A549 (cell line): Measurements from ENCODE around the gene PLPP3. TPM values are rescaled to one million over a fixed set of nuclear protein-coding genes. Genes with fewer than 3 reads are reported as not detected.
A peak's percentile ranks its signal among the peaks of the same experiment; 100 is the strongest.

Source experiments
- ATAC-seq, 2 experiments: fragments of 200-7000 bp in 1 of 2; fragments of >200 bp in 1 of 2; cut with Nextera tagmentation in 1 of 2; cut with Tn5 transposase in 1 of 2; 3 replicates each; pipeline versions ENCODE4 v1.8.0 to v1.9.1; 2018 to 2020; ENCODE audit warnings: mild to moderate bottlenecking in 1 of 2, moderate library complexity in 1 of 2
- CTCF ChIA-PET: fragments of 300-600 bp; sonication (Branson Sonifier 250); formaldehyde crosslinking; extraction: SDS; loops from one replicate; lab custom pipeline; 2021; ENCODE audit warnings: antibody characterized with exemption, inconsistent platforms; lab: Yijun Ruan, JAX
- POLR2A ChIA-PET: fragments of 350-600 bp; formaldehyde crosslinking; extraction: SDS; loops from one replicate; lab custom pipeline; 2021; ENCODE audit warnings: antibody characterized with exemption, inconsistent platforms; lab: Yijun Ruan, JAX
- DNase-seq, 2 experiments: peaks; one replicate each; pipeline versions ENCODE4 v3.0.0 to v3.0.0-alpha.2; 2011 to 2016; ENCODE audit warnings: low read depth in 1 of 2, low spot score in 1 of 2
- FAIRE-seq: peaks from 2 replicates; lab custom pipeline; 2011; peaks lifted over from hg19 to GRCh38; lab: Jason Lieb, UNC
- H3K27ac ChIP-seq, 2 experiments: fragments of >200 bp; sonication (Bioruptor Twin); formaldehyde crosslinking; 3 replicates each; pipeline ENCODE4 v1.5.1; 2016 to 2017
- H3K4me1 ChIP-seq: fragments of >200 bp; sonication (Bioruptor Twin); formaldehyde crosslinking; 3 replicates; pipeline ENCODE4 v1.6.1; 2016
- H3K4me2 ChIP-seq: fragments of >200 bp; sonication (Bioruptor Twin); formaldehyde crosslinking; 3 replicates; pipeline ENCODE4 v1.6.1; 2016
- H3K4me3 ChIP-seq: fragments of >200 bp; sonication (Bioruptor Twin); formaldehyde crosslinking; 3 replicates; pipeline ENCODE4 v1.5.1; 2016
- H3K9me3 ChIP-seq: fragments of >200 bp; sonication (Bioruptor Twin); formaldehyde crosslinking; 3 replicates; pipeline ENCODE4 v1.6.1; 2016
- CEBPB ChIP-seq, 2 experiments: fragments of >200 bp in 1 of 2; sonication (Bioruptor Twin) in 1 of 2; formaldehyde crosslinking in 1 of 2; IDR thresholded peaks; 2 replicates each; pipeline ENCODE4 v1.6.1; 2012 to 2016
- EP300 ChIP-seq, 2 experiments: fragments of >200 bp; sonication (Bioruptor Twin); formaldehyde crosslinking; IDR thresholded peaks; 2 replicates in 1 of 2; 3 replicates in 1 of 2; pipeline ENCODE4 v1.6.1; 2016 to 2017
- FOSL2 ChIP-seq, 2 experiments: fragments of 450-650 bp in 1 of 2; fragments of >200 bp in 1 of 2; sonication (Bioruptor Twin) in 1 of 2; formaldehyde crosslinking; IDR thresholded peaks; 2 replicates each; pipeline versions ENCODE4 v1.5.0 to v1.6.1; 2016 to 2020; ENCODE audit warnings: mild to moderate bottlenecking in 1 of 2, moderate library complexity in 1 of 2
- HOXB5 ChIP-seq: fragments of 250-450 bp; sonication (Bioruptor Pico); IDR thresholded peaks from 2 replicates; pipeline ENCODE4 v1.5.0; 2020; ENCODE audit warnings: mild to moderate bottlenecking, moderate library complexity
- JUN ChIP-seq, 2 experiments: fragments of >200 bp; sonication (Bioruptor Twin); formaldehyde crosslinking; IDR thresholded peaks; 2 replicates in 1 of 2; 3 replicates in 1 of 2; pipeline ENCODE4 v1.6.1; 2016 to 2017
- JUNB ChIP-seq: fragments of >200 bp; sonication (Bioruptor Twin); formaldehyde crosslinking; IDR thresholded peaks from 2 replicates; pipeline ENCODE4 v1.6.1; 2016
- KDM5A ChIP-seq: fragments of 200-600 bp; sonication (generic); IDR thresholded peaks from 2 replicates; pipeline ENCODE4 v1.6.1; 2016; ENCODE audit warnings: antibody characterized with exemption, mild to moderate bottlenecking
- NR3C1 ChIP-seq: fragments of >200 bp; sonication (Bioruptor Twin); formaldehyde crosslinking; IDR thresholded peaks from 3 replicates; pipeline ENCODE4 v1.6.1; 2017
- POLR2A ChIP-seq: IDR thresholded peaks from 2 replicates; pipeline ENCODE4 v1.6.1; 2012; ENCODE audit warnings: mild to moderate bottlenecking, low read length
- RAD21 ChIP-seq, 2 experiments: fragments of >200 bp in 1 of 2; sonication (Bioruptor Twin) in 1 of 2; formaldehyde crosslinking in 1 of 2; IDR thresholded peaks in 1 of 2; conservative IDR thresholded peaks in 1 of 2; 2 replicates in 1 of 2; 3 replicates in 1 of 2; pipeline ENCODE4 v1.6.1; 2012 to 2018; ENCODE audit warnings: inconsistent platforms in 1 of 2
- SMC3 ChIP-seq: fragments of >200 bp; sonication (Bioruptor Twin); formaldehyde crosslinking; IDR thresholded peaks from 3 replicates; pipeline ENCODE4 v1.6.1; 2018; ENCODE audit warnings: inconsistent platforms
- SREBF2 ChIP-seq: fragments of 450-650 bp; IDR thresholded peaks from 2 replicates; pipeline ENCODE4 v1.6.1; 2014; ENCODE audit warnings: mild to moderate bottlenecking, moderate library complexity
- TFCP2L1 ChIP-seq: fragments of 250-450 bp; sonication (Bioruptor Pico); IDR thresholded peaks from 2 replicates; pipeline ENCODE4 v1.5.0; 2021; ENCODE audit warnings: mild to moderate bottlenecking
- TP53 ChIP-seq: fragments of 250-450 bp; sonication (Bioruptor Pico); IDR thresholded peaks from 2 replicates; pipeline ENCODE4 v1.5.0; 2021; ENCODE audit warnings: mild to moderate bottlenecking, moderate library complexity
- ZFP36 ChIP-seq: fragments of 450-650 bp; IDR thresholded peaks from 2 replicates; pipeline ENCODE4 v1.6.1; 2014; ENCODE audit warnings: borderline replicate concordance; ENCODE audit not compliant: partially characterized antibody
- WGBS: methylation state at CpG from one replicate; pipeline ENCODE4 v1.1.6; 2017; ENCODE audit errors: missing lambda C conversion rate; 5-methylcytosine and 5-hydroxymethylcytosine counted together
- polyA plus RNA-seq, 4 experiments: library from polyadenylated mRNA; depleted of rRNA in 3 of 4; stranded (reverse); fragments of >200 nt; fragmentation: RNase III in 1 of 4; extraction: RNeasy Plus Mini Kit Qiagen cat#74134 plus additional on column Dnase treatment in 1 of 4; gene quantifications; 2 replicates in 3 of 4; 3 replicates in 1 of 4; pipeline ENCODE4 v1.2.3, GENCODE V29; 2011 to 2017
- TF ChIP-seq, protein P1 (sequence below): fragments of 200-600 bp; sonication (generic); IDR thresholded peaks from 2 replicates; pipeline ENCODE4 v1.6.1; 2016; ENCODE audit warnings: antibody characterized with exemption, mild to moderate bottlenecking, moderate library complexity

The PLPP3 gene
- polyA plus RNA-seq, 2 of the 4 experiments (the other 2 are of a cell fraction), result 23.6 to 25.6 TPM

GRCh38 chr1:56569661-56570060, 9.7 kb downstream of the PLPP3 start:
- CTCF ChIA-PET, result interaction anchor here (1.0 to 1.5 kb wide), 2 partner anchors 8 to 251 kb away, joined by 3 read pairs; no protein-coding TSS in a partner anchor

DNA sequence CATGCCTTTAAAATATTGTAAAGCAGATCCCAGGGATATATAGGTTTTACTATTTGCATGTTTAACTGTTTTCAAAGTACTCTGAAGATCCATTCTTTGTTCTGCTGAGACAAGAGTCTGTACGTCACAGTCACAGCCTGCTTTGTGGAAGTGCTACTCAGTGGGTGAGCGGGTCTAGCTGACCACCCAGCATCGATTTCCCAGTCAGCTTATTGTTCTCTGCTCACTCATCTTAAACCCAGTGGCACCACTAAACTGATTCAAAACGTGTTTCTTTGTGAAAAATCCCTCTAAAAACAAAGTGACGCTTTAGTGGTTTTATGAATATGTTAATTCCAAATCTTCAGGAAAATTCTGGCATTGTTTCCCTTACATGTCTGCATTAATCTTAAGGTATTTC, 12.4 kb downstream of the PLPP3 start:
- 84% methylated on average over 5 of the region's 5 CpGs for WGBS
- FAIRE-seq (no peak), DNase-seq (no peak), ATAC-seq (no peak)
- Histone ChIP-seq H3K9me3 (no peaks in the 10 kb centered on the region), H3K4me2 (peak overlapping the region; percentile 39; the same call in 2 of the 3 replicates), H3K4me3 (no peak overlapping the region), H3K27ac (no peak overlapping the region), H3K4me1 (peaks cover 71% of the 10 kb centered on the region)
- CTCF ChIA-PET, result no interaction called here
- POLR2A ChIA-PET, result interaction anchor here (0.7 kb wide), 1 partner anchor 390 kb away, joined by 3 read pairs; no protein-coding TSS in a partner anchor
- TF ChIP-seq RAD21 (conservative IDR thresholded peaks at IDR 0.05 in 1 of 2, IDR thresholded peaks at IDR 0.05 in 1 of 2) (no peak), TFCP2L1 (CRISPR knock-in tag) (no peak), HOXB5 (CRISPR knock-in tag) (no peak), CEBPB (IDR thresholded peaks at IDR 0.05) (no peak), POLR2A (no peak), SMC3 (no peak), NR3C1 (no peak), TP53 (CRISPR knock-in tag) (no peak), KDM5A (no peak)
- TF ChIP-seq, protein P1, sequence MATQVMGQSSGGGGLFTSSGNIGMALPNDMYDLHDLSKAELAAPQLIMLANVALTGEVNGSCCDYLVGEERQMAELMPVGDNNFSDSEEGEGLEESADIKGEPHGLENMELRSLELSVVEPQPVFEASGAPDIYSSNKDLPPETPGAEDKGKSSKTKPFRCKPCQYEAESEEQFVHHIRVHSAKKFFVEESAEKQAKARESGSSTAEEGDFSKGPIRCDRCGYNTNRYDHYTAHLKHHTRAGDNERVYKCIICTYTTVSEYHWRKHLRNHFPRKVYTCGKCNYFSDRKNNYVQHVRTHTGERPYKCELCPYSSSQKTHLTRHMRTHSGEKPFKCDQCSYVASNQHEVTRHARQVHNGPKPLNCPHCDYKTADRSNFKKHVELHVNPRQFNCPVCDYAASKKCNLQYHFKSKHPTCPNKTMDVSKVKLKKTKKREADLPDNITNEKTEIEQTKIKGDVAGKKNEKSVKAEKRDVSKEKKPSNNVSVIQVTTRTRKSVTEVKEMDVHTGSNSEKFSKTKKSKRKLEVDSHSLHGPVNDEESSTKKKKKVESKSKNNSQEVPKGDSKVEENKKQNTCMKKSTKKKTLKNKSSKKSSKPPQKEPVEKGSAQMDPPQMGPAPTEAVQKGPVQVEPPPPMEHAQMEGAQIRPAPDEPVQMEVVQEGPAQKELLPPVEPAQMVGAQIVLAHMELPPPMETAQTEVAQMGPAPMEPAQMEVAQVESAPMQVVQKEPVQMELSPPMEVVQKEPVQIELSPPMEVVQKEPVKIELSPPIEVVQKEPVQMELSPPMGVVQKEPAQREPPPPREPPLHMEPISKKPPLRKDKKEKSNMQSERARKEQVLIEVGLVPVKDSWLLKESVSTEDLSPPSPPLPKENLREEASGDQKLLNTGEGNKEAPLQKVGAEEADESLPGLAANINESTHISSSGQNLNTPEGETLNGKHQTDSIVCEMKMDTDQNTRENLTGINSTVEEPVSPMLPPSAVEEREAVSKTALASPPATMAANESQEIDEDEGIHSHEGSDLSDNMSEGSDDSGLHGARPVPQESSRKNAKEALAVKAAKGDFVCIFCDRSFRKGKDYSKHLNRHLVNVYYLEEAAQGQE, result no peak

More at GRCh38 chr1:56569661-56570060, 9.7 kb downstream of the PLPP3 start:
- H3K4me3 ChIP-seq, result no peak overlapping the region
- ATAC-seq, result peak; percentile 71 to 77; a peak in 4 of 6 replicates
- peak overlapping the region in 1 of 2 experiments; percentile 70; a peak in 2 of 6 replicates for H3K27ac ChIP-seq
- TF ChIP-seq JUN (IDR thresholded peaks at IDR 0.05) (0 out of 5 replicates have a peak, but pooled peaks of 1 of the 2 experiments have one; percentile 34), JUNB (peak; percentile 18; the same call in 1 of the 2 replicates), SMC3 (peak; percentile 18; the same call in 1 of the 3 replicates), EP300 (IDR thresholded peaks at IDR 0.05) (peak in 1 of 2 experiments; percentile 43; a peak in 1 of 5 replicates), CEBPB (IDR thresholded peaks at IDR 0.05) (peak; percentile 22 to 23; a peak in 1 of 4 replicates), SREBF2 (no peak)
- FAIRE-seq, result no peak
- no peaks in the 10 kb centered on the region for H3K9me3 ChIP-seq
- DNase-seq, result peak in 1 of 2 experiments; percentile 65
- peaks cover 62% of the 10 kb centered on the region for H3K4me1 ChIP-seq
- peak overlapping the region; percentile 40 for H3K4me2 ChIP-seq
- POLR2A ChIA-PET, result interaction anchor here (0.8 to 1.2 kb wide), 2 partner anchors 9 kb away, joined by 3 to 5 read pairs; partner anchors contain the start of gene PLPP3
- WGBS, result 12% methylated on average over 1 of the region's 1 CpG

- Histone ChIP-seq H3K4me2 (peak overlapping the region; percentile 39), H3K4me3 (no peak overlapping the region)
- no peak for DNase-seq
- POLR2A ChIA-PET, result no interaction called here
- CTCF ChIA-PET, result interaction anchor here (1.2 to 1.3 kb wide), 2 partner anchors 9 to 11 kb away, joined by 4 to 5 read pairs; no protein-coding TSS in a partner anchor
- WGBS, result 62% methylated on average over 9 of the region's 9 CpGs
- TF ChIP-seq EP300 (IDR thresholded peaks at IDR 0.05) (no peak), ZFP36 (no peak), FOSL2 (IDR thresholded peaks at IDR 0.05) (no peak), FOSL2 (CRISPR knock-in tag; IDR thresholded peaks at IDR 0.05) (no peak)
- TF ChIP-seq, all 56 proteins: peak for 0
- Histone ChIP-seq H3K9me3 (no peaks in the 10 kb centered on the region), H3K4me1 (peaks cover 70% of the 10 kb centered on the region), H3K27ac (no peak overlapping the region)
- FAIRE-seq (no peak), ATAC-seq (peak in 1 of 2 experiments; percentile 36; a peak in 3 of 6 replicates)
These were observed 13.2 kb downstream of the PLPP3 start for GRCh38 chr1:56566061-56566744.
